Subcutaneous abdominal adipose tissue (tissue), 5 donors: ENCODE results near the gene DCC.

ENCODE experiments used
- H3K27ac ChIP-seq: one replicate; pipeline ENCODE4 v1.7.0; 2013; ENCODE audit warnings: low read depth, mild to moderate bottlenecking, inconsistent platforms, low read length, moderate library complexity
- H3K27me3 ChIP-seq, 5 donors: one replicate each; pipeline ENCODE4 v1.7.0; 2013; ENCODE audit warnings: low read length in 5 of 5, inconsistent platforms in 1 of 5; ENCODE audit not compliant: control insufficient read depth in 5 of 5, insufficient read depth in 4 of 5
- H3K36me3 ChIP-seq, 5 donors: one replicate each; pipeline ENCODE4 v1.7.0; 2013; ENCODE audit warnings: low read length in 5 of 5; ENCODE audit not compliant: control insufficient read depth in 5 of 5, insufficient read depth in 5 of 5
- H3K4me1 ChIP-seq, 5 donors: one replicate each; pipeline ENCODE4 v1.7.0; 2013; ENCODE audit warnings: low read length in 5 of 5, mild to moderate bottlenecking in 3 of 5, moderate library complexity in 1 of 5; ENCODE audit not compliant: control insufficient read depth in 5 of 5, insufficient read depth in 5 of 5
- H3K4me3 ChIP-seq, 5 donors: one replicate each; pipeline ENCODE4 v1.7.0; 2013; ENCODE audit warnings: low read length in 5 of 5, low read depth in 1 of 5
- H3K9ac ChIP-seq, 5 donors: one replicate each; pipeline ENCODE4 v1.7.0; 2013; ENCODE audit warnings: low read length in 5 of 5, mild to moderate bottlenecking in 4 of 5, moderate library complexity in 3 of 5
- H3K9me3 ChIP-seq, 5 donors: one replicate each; pipeline ENCODE4 v1.7.0; 2013; ENCODE audit warnings: low read length in 5 of 5; ENCODE audit not compliant: control insufficient read depth in 5 of 5
- donor health status: healthy.
- donor health status: healthy.
- donor health status: healthy.
- donor health status: healthy.
- donor health status: healthy.

The DCC gene

DNA sequence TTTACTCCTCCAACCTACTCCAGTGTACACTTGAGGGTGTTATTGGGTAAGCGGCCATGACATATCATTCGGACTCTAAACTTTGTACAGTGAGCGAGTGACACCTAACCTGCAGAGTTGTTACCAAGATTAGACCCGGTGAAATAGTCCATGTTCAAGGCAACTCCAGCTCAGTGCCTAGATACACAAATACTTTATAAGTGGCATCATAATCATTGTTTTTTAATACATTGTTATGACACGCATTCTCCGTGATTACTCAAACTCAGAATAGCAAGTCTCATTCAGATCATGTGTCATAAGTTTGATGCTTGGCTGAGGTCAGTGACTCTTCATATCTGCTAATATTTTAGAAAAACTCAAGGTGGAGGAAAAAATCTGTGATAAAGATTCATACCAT, 597.8 kb downstream of the DCC start:
- H3K4me3 ChIP-seq: no peak overlapping the region
- no peak overlapping the region for H3K27ac ChIP-seq
- H3K9ac ChIP-seq: no peak overlapping the region
- H3K4me1 ChIP-seq: no peaks in the 10 kb centered on the region
- no peaks in the 10 kb centered on the region for H3K9me3 ChIP-seq
- no peaks in the 10 kb centered on the region for H3K36me3 ChIP-seq
- no peaks in the 10 kb centered on the region for H3K27me3 ChIP-seq

DNA sequence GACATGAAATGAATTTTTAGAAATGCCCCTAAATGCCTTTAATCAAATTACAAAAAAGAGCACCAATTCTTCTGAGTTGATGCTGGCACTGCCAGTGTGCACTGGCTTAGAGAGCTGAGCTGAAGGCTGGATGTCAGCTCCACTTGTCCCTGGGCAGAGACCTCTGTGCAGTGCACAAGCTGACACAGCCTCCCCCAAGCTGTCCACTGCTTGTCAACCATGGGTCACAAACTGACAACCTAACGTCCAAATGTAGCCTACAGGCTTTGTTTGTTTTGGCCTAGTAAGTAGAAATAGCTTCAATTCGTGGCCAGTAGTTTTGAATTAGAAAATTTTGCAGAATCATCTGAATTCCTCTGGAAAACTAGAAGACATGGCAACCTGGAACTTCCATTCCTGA, 605.6 kb downstream of the DCC start:
- Histone ChIP-seq H3K4me3 (no peak overlapping the region), H3K27ac (no peak overlapping the region), H3K9ac (no peak overlapping the region), H3K9me3 (no peaks in the 10 kb centered on the region), H3K27me3 (no peaks in the 10 kb centered on the region), H3K4me1 (no peaks in the 10 kb centered on the region), H3K36me3 (no peaks in the 10 kb centered on the region)

DNA sequence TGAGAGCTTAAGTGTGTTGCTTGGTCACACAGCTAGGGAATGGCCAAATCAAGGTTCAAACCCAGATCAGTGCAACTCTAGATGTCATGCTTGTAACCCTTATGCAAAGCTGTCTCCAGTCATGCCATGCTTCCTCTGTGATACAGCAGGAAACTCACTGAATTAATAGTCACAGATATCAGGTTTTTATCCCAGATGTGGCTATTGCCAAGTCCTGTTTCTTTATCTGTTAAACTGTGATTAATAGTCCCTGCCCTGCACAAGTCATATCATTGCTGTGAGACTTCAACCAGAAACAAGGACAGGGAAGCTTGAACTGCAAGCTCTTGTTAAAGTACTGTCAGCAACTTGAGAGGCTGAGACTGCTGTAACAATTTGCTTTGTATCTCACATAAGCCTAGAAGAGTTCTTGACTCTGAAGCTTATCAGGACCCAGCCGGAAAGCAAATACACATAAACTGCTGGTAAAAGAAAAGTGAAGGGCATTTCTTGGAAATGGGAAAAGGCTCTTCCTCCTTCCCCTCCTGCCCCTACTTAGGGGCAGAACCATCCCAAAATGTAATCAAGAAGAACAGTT, 609.0 kb downstream of the DCC start:
- no peaks in the 10 kb centered on the region for H3K4me1 ChIP-seq
- no peak overlapping the region for H3K27ac ChIP-seq
- no peaks in the 10 kb centered on the region for H3K9me3 ChIP-seq
- H3K27me3 ChIP-seq: no peaks in the 10 kb centered on the region
- H3K36me3 ChIP-seq: no peaks in the 10 kb centered on the region
- no peak overlapping the region for H3K4me3 ChIP-seq
- H3K9ac ChIP-seq: no peak overlapping the region

GRCh38 chr18:52950155-52950554, 610.2 kb downstream of the DCC start:
- Histone ChIP-seq H3K9ac (no peak overlapping the region), H3K4me3 (no peak overlapping the region), H3K27me3 (no peaks in the 10 kb centered on the region), H3K27ac (no peak overlapping the region), H3K36me3 (no peaks in the 10 kb centered on the region), H3K4me1 (no peaks in the 10 kb centered on the region), H3K9me3 (no peaks in the 10 kb centered on the region)

DNA sequence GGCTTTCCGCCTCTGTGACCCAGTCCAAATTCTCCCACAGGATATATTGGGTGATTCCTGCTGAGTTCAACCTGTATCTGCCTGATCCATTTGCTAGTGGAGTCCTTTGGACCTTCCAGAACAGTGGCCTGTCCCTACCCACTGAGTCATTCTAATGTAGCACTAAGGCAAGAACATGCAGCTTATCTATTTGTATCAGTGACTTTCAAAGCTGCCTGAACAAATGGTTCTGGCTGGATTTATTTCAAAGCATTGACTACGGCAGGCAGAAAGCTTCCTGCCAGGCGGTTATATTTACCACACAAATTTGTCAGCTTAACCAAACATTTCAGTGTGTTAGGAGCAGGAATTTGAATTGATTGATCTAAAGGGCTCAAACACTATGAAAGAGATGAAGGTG, 613.4 kb downstream of the DCC start:
- H3K9ac ChIP-seq: no peak overlapping the region
- H3K27me3 ChIP-seq: no peaks in the 10 kb centered on the region
- H3K36me3 ChIP-seq: no peaks in the 10 kb centered on the region
- no peaks in the 10 kb centered on the region for H3K4me1 ChIP-seq
- no peak overlapping the region for H3K4me3 ChIP-seq
- H3K9me3 ChIP-seq: no peaks in the 10 kb centered on the region
- no peak overlapping the region for H3K27ac ChIP-seq

GRCh38 chr18:52963481-52963880, 623.5 kb downstream of the DCC start:
- no peaks in the 10 kb centered on the region for H3K36me3 ChIP-seq
- no peak overlapping the region for H3K27ac ChIP-seq
- H3K4me1 ChIP-seq: no peaks in the 10 kb centered on the region
- H3K4me3 ChIP-seq: no peak overlapping the region
- H3K9me3 ChIP-seq: peaks cover 0 to 3% (median 2%) of the 10 kb centered on the region in 5 donors
- no peaks in the 10 kb centered on the region for H3K27me3 ChIP-seq
- no peak overlapping the region for H3K9ac ChIP-seq

DNA sequence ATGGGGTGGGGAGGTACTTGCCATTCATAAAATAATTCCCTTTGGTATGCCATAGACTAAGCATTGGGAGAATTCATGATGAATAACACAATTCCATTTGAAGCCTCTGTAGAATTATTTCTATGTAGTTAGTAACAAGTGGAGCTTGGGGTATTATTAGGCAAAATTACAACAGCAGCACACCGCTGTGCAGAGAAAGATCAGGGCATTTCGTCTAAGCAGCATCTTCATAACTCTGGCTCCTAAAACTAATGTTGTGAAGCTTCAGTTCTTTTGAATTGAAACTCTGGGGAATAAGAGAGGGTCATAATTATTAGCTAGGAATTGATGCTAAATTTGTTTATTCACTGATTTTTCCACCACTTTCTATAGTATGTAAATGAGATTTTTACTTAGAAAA, 630.7 kb downstream of the DCC start:
- Histone ChIP-seq H3K27ac (no peak overlapping the region), H3K9ac (no peak overlapping the region), H3K9me3 (no peaks in the 10 kb centered on the region), H3K4me3 (no peak overlapping the region), H3K27me3 (no peaks in the 10 kb centered on the region), H3K4me1 (no peaks in the 10 kb centered on the region), H3K36me3 (no peaks in the 10 kb centered on the region)

DNA sequence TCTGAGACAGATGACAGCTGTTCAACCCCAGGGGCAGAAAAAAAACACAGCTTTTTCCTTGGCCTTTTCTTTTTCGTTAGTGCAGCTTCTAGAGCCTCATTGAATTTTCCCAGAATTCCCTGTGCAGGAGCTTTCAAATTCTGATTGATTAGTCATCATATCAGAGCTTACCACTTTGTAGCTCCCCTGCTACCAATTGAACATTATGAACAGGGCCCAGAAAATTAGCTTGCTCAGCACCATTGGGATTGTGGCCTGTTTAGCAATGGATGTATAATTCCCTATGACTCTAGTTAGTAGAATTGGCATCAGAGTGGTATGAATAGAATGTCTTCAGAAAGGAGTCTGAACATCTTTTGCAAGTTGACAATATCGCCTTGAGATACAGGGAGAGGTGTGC, 631.1 kb downstream of the DCC start:
- H3K9me3 ChIP-seq: no peaks in the 10 kb centered on the region
- no peak overlapping the region for H3K4me3 ChIP-seq
- H3K9ac ChIP-seq: no peak overlapping the region
- H3K4me1 ChIP-seq: no peaks in the 10 kb centered on the region
- H3K36me3 ChIP-seq: no peaks in the 10 kb centered on the region
- no peak overlapping the region for H3K27ac ChIP-seq
- no peaks in the 10 kb centered on the region for H3K27me3 ChIP-seq

DNA sequence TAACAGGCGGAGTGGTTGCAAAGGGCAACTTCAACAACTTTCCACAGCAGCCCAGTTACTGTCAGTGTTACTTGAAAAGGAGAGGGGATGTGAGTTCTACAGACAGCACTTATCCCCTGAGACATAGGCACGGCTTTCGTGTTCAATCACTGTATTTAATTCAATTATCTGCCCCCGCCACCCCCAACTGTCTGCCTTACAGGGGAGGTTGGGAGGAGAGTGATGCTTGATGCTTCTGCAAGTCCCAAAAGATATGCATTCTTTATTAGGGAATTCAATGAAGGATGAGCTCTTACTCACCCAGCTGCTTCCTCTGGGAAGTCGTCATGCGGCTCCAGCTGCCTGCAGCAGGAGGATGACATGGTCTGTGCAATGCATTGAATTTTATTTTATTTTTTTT, 639.9 kb downstream of the DCC start:
- Histone ChIP-seq H3K4me3 (no peak overlapping the region), H3K4me1 (no peaks in the 10 kb centered on the region), H3K9me3 (no peaks in the 10 kb centered on the region), H3K36me3 (no peaks in the 10 kb centered on the region), H3K27ac (no peak overlapping the region), H3K9ac (no peak overlapping the region), H3K27me3 (no peaks in the 10 kb centered on the region)

GRCh38 chr18:52991246-52991645, 651.2 kb downstream of the DCC start:
- Histone ChIP-seq H3K9ac (no peak overlapping the region), H3K4me3 (no peak overlapping the region), H3K27ac (no peak overlapping the region), H3K9me3 (no peaks in the 10 kb centered on the region), H3K4me1 (no peaks in the 10 kb centered on the region), H3K27me3 (no peaks in the 10 kb centered on the region), H3K36me3 (no peaks in the 10 kb centered on the region)

GRCh38 chr18:52992041-52992440, 652.0 kb downstream of the DCC start:
- H3K9ac ChIP-seq: no peak overlapping the region
- H3K36me3 ChIP-seq: no peaks in the 10 kb centered on the region
- H3K4me3 ChIP-seq: no peak overlapping the region
- H3K27me3 ChIP-seq: no peaks in the 10 kb centered on the region
- H3K9me3 ChIP-seq: no peaks in the 10 kb centered on the region
- H3K27ac ChIP-seq: no peak overlapping the region
- H3K4me1 ChIP-seq: no peaks in the 10 kb centered on the region
